DOHH2 (cell line): ENCODE data around the gene MLLT10.
"Not testable (repeated sequence)": the region's sequence is repeated elsewhere in the genome, so short reads cannot be mapped to it uniquely, and the experiment has no call there.

Source experiments
- H3F3A ChIP-seq: fragments of 200-600 bp; sonication (generic), shearing (Covaris generic); 2 replicates; pipeline ENCODE4 v1.6.0; 2016; ENCODE audit warnings: antibody characterized with exemption, mild to moderate bottlenecking; ENCODE audit not compliant: control insufficient read depth, insufficient read depth
- H3K27ac ChIP-seq: fragments of 200-600 bp; sonication (generic); 2 replicates; pipeline ENCODE4 v1.5.1; 2014; ENCODE audit warnings: low read depth, mild to moderate bottlenecking, low read length, moderate library complexity
- H3K27me3 ChIP-seq: fragments of 200-600 bp; sonication (generic); 2 replicates; pipeline ENCODE4 v1.6.1; 2014; ENCODE audit warnings: mild to moderate bottlenecking, low read length, mixed read lengths; ENCODE audit not compliant: control insufficient read depth
- H3K36me3 ChIP-seq: fragments of 200-600 bp; sonication (generic); 2 replicates; pipeline ENCODE4 v1.6.1; 2014; ENCODE audit warnings: mild to moderate bottlenecking, low read length, moderate library complexity, mixed read lengths; ENCODE audit not compliant: control insufficient read depth
- H3K4me1 ChIP-seq: fragments of 200-600 bp; sonication (generic); 2 replicates; pipeline ENCODE4 v1.6.1; 2014; ENCODE audit warnings: mild to moderate bottlenecking, low read length, mixed read lengths; ENCODE audit not compliant: control insufficient read depth
- H3K4me2 ChIP-seq: fragments of 200-600 bp; sonication (generic); 2 replicates; pipeline ENCODE4 v1.6.0; 2014; ENCODE audit warnings: mild to moderate bottlenecking, low read length, moderate library complexity
- H3K4me3 ChIP-seq: fragments of 200-600 bp; sonication (generic); 2 replicates; pipeline ENCODE4 v1.5.1; 2014; ENCODE audit warnings: mild to moderate bottlenecking, low read length, mixed read lengths
- H3K79me2 ChIP-seq: fragments of 200-600 bp; sonication (generic); 2 replicates; pipeline ENCODE4 v1.6.1; 2014; ENCODE audit warnings: mild to moderate bottlenecking, low read length, mixed read lengths; ENCODE audit not compliant: control insufficient read depth
- H3K9me2 ChIP-seq: fragments of 200-600 bp; sonication (generic); replicated peaks from 2 replicates; pipeline ENCODE4 v1.6.1; 2014; ENCODE audit warnings: mild to moderate bottlenecking, low read length, mixed read lengths; ENCODE audit not compliant: control insufficient read depth
- H3K9me3 ChIP-seq: fragments of 200-600 bp; sonication (generic); 2 replicates; pipeline ENCODE4 v1.6.1; 2014; ENCODE audit warnings: antibody characterized with exemption, low read length, mixed read lengths; ENCODE audit not compliant: control insufficient read depth, insufficient read depth
- H4K20me1 ChIP-seq: fragments of 200-600 bp; sonication (generic); 2 replicates; pipeline ENCODE4 v1.6.0; 2014; ENCODE audit warnings: low read depth, mild to moderate bottlenecking, antibody characterized with exemption, low read length, moderate library complexity; ENCODE audit not compliant: control insufficient read depth, insufficient read depth
- CTCF ChIP-seq: fragments of 200-600 bp; sonication (generic); IDR thresholded peaks from one replicate; pipeline ENCODE4 v1.5.1; 2014; ENCODE audit warnings: antibody characterized with exemption, mild to moderate bottlenecking, low read depth, low read length; ENCODE audit not compliant: poor library complexity, severe bottlenecking
- EZH2phosphoT487 ChIP-seq: fragments of 200-600 bp; sonication (generic); IDR thresholded peaks from 2 replicates; pipeline ENCODE4 v1.6.1; 2017; ENCODE audit warnings: borderline replicate concordance, mild to moderate bottlenecking, antibody characterized with exemption, low read length, moderate library complexity, mixed read lengths

The MLLT10 gene

DNA sequence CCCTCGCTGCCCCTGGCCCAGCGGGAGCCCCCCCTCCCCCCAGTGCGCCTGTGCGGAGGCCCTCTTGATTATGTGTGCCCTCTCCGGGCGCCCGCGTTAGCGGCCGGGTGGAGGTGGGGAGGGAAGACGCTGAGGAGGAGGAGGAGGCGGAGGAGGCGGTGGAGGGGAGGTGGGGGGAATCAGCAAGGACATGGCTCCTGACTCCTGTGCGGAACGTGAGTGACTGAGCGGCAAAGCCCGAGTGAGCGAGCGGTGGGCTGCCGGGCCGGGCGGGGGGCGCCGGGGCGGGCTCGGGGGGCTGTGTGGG is 201 bp downstream of the MLLT10 start:
- peaks cover 41% of the 10 kb centered on the region for H3K4me1 ChIP-seq
- H3K27me3 ChIP-seq = no peaks in the 10 kb centered on the region
- peaks cover 24% of the 10 kb centered on the region for H3F3A ChIP-seq
- H3K79me2 ChIP-seq = peaks cover 42% of the 10 kb centered on the region
- H3K36me3 ChIP-seq = peaks cover 39% of the 10 kb centered on the region
- peak overlapping the region; percentile 73 for H3K4me3 ChIP-seq
- no peaks in the 10 kb centered on the region for H3K9me2 ChIP-seq
- H4K20me1 ChIP-seq = peaks cover 5% of the 10 kb centered on the region; the same call in 1 of the 2 replicates
- no peaks in the 10 kb centered on the region for H3K9me3 ChIP-seq
- TF ChIP-seq EZH2phosphoT487 = no peak
- TF ChIP-seq CTCF = no peak
- H3K4me2 ChIP-seq = peak overlapping the region; percentile 82
- H3K27ac ChIP-seq = peak overlapping the region; percentile 43

DNA sequence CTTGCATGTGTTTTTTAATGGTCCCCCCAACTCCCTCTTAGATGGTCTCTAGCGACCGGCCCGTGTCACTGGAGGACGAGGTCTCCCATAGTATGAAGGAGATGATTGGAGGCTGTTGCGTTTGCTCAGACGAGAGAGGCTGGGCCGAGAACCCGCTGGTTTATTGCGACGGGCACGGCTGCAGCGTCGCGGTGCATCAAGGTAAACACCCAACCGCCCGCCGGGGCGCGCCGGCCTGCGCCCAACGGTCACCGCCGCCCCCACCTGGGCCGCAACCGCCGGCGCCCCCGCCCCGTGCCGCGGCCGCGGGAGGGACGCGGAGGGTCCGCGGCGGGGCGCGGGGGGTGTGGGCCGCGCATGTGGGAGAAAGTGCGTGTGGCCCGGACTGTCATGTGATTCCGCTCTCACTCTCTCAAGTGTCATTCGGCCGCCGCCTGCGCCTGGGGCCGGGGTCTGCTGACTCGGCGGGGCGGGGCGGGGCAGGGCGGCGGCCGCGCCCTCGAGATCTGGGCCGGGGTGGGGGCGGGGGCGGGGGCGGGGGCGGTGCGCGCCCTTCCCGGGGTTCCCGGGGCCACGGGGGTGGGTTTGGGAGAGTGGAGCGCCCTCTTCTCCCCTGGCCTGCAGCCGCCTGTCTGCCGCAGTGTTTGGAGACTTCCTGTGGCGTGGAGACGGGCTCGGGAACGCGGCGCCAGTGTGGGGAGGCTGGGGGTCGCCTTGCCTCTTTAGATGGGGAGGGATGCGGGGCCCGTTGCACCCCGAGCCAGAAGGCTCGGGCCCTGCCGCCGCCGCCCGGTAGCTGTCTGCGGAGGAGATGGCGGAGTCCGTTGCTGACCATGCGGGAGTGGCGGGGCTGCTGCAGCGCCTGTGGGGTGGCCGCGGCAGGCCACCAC is 817 bp downstream of the MLLT10 start:
- Histone ChIP-seq H3K9me2 (no peaks in the 10 kb centered on the region), H3K79me2 (peaks cover 42% of the 10 kb centered on the region), H3K27ac (peak overlapping the region; percentile 43), H3K9me3 (no peaks in the 10 kb centered on the region), H3K4me1 (peaks cover 36% of the 10 kb centered on the region), H3K36me3 (peaks cover 45% of the 10 kb centered on the region), H3K27me3 (no peaks in the 10 kb centered on the region), H3K4me3 (peak overlapping the region; percentile 76), H4K20me1 (peaks cover 5% of the 10 kb centered on the region; the same call in 1 of the 2 replicates), H3F3A (peaks cover 17% of the 10 kb centered on the region), H3K4me2 (peak overlapping the region; percentile 82)
- TF ChIP-seq EZH2phosphoT487 = no peak
- peak; percentile 18 for TF ChIP-seq CTCF

GRCh38 chr10:21535494-21535965 is 1.5 kb downstream of the MLLT10 start:
- peak overlapping the region; percentile 82 for H3K4me2 ChIP-seq
- H3K27ac ChIP-seq = peak overlapping the region; percentile 25; the same call in 1 of the 2 replicates
- peaks cover 51% of the 10 kb centered on the region for H3K36me3 ChIP-seq
- H3K9me2 ChIP-seq = no peaks in the 10 kb centered on the region
- peaks cover 47% of the 10 kb centered on the region for H3K79me2 ChIP-seq
- TF ChIP-seq CTCF = no peak
- TF ChIP-seq EZH2phosphoT487 = no peak
- peaks cover 11% of the 10 kb centered on the region for H3F3A ChIP-seq
- peak overlapping the region; percentile 76 for H3K4me3 ChIP-seq
- peaks cover 5% of the 10 kb centered on the region; the same call in 1 of the 2 replicates for H4K20me1 ChIP-seq
- H3K4me1 ChIP-seq = peaks cover 36% of the 10 kb centered on the region
- no peaks in the 10 kb centered on the region for H3K27me3 ChIP-seq
- H3K9me3 ChIP-seq = no peaks in the 10 kb centered on the region

GRCh38 chr10:21535976-21536375 is 1.9 kb downstream of the MLLT10 start:
- peaks cover 50% of the 10 kb centered on the region for H3K79me2 ChIP-seq

More at GRCh38 chr10:21535976-21536375, 1.9 kb downstream of the MLLT10 start:
- not testable (repeated sequence) for H3K4me3 ChIP-seq, H3K9me2 ChIP-seq, H3F3A ChIP-seq, H3K9me3 ChIP-seq, H4K20me1 ChIP-seq, H3K27ac ChIP-seq, H3K27me3 ChIP-seq
- Histone ChIP-seq H3K4me2 (peak overlapping the region; percentile 82; the same call in 1 of the 2 replicates), H3K4me1 (peaks cover 31% of the 10 kb centered on the region), H3K36me3 (peaks cover 55% of the 10 kb centered on the region)
